Mesenchymal stem cell (in vitro differentiated cells and primary cell): ENCODE data around the gene CCDC92.
A peak's percentile ranks its signal among the peaks of the same experiment; 100 is the strongest.

Source experiments
- DNase-seq: peaks from one replicate; pipeline ENCODE4 v3.0.0-alpha.2; 2013
- H2AFZ ChIP-seq: one replicate; pipeline ENCODE4 v1.6.1; 2013; ENCODE audit warnings: low read depth, mild to moderate bottlenecking, control low read depth, inconsistent platforms, low read length, moderate library complexity
- H2AK5ac ChIP-seq: 2 replicates; pipeline ENCODE4 v1.6.1; 2013; ENCODE audit warnings: low read length, moderate library complexity, mild to moderate bottlenecking, inconsistent platforms; ENCODE audit not compliant: severe bottlenecking
- H2BK120ac ChIP-seq: one replicate; pipeline ENCODE4 v1.6.1; 2013; ENCODE audit warnings: low read depth, mild to moderate bottlenecking, inconsistent platforms, low read length, moderate library complexity
- H2BK12ac ChIP-seq, 2 experiments: one replicate each; pipeline ENCODE4 v1.6.1; 2013; ENCODE audit warnings: inconsistent platforms in 2 of 2, low read length in 2 of 2, mild to moderate bottlenecking in 2 of 2, moderate library complexity in 2 of 2, control low read depth in 1 of 2
- H2BK15ac ChIP-seq: one replicate; pipeline ENCODE4 v1.6.1; 2013; ENCODE audit warnings: mild to moderate bottlenecking, low read depth, inconsistent platforms; ENCODE audit not compliant: poor library complexity, severe bottlenecking
- H2BK5ac ChIP-seq: 2 replicates; pipeline ENCODE4 v1.6.1; 2013; ENCODE audit warnings: low read depth, mild to moderate bottlenecking, low read length, control low read depth, inconsistent platforms; ENCODE audit not compliant: poor library complexity, severe bottlenecking
- H3K14ac ChIP-seq, 2 experiments: one replicate each; pipeline ENCODE4 v1.6.1; 2013; ENCODE audit warnings: inconsistent platforms in 2 of 2, low read length in 2 of 2, control low read depth in 1 of 2, mild to moderate bottlenecking in 1 of 2, moderate library complexity in 1 of 2
- H3K18ac ChIP-seq, 2 experiments: one replicate each; pipeline ENCODE4 v1.6.1; 2013; ENCODE audit warnings: inconsistent platforms in 2 of 2, low read length in 2 of 2, control low read depth in 1 of 2, low read depth in 1 of 2, mild to moderate bottlenecking in 1 of 2
- H3K23ac ChIP-seq, 2 experiments: one replicate each; pipeline ENCODE4 v1.6.1; 2013; ENCODE audit warnings: inconsistent platforms in 2 of 2, low read length in 2 of 2, mild to moderate bottlenecking in 2 of 2, moderate library complexity in 2 of 2, control low read depth in 1 of 2
- H3K27ac ChIP-seq: 2 replicates; pipeline ENCODE4 v1.5.1; 2013; ENCODE audit warnings: mild to moderate bottlenecking, moderate library complexity, low read length, control low read depth, inconsistent platforms; ENCODE audit not compliant: poor library complexity, severe bottlenecking
- H3K27me3 ChIP-seq, 2 experiments: 2 replicates each; pipeline versions ENCODE4 v1.6.1 to v1.7.0; 2013; ENCODE audit warnings: low read length in 2 of 2, mild to moderate bottlenecking in 2 of 2, moderate library complexity in 2 of 2, control low read depth in 1 of 2, inconsistent platforms in 1 of 2; ENCODE audit not compliant: control insufficient read depth in 1 of 2, insufficient read depth in 1 of 2
- H3K36me3 ChIP-seq, 2 experiments: 2 replicates each; pipeline versions ENCODE4 v1.6.1 to v1.7.0; 2013; ENCODE audit warnings: low read length in 2 of 2, control low read depth in 1 of 2, inconsistent platforms in 1 of 2, low read depth in 1 of 2, mild to moderate bottlenecking in 1 of 2; ENCODE audit not compliant: insufficient read depth in 2 of 2, control insufficient read depth in 1 of 2
- H3K4ac ChIP-seq, 2 experiments: one replicate each; pipeline ENCODE4 v1.6.1; 2013; ENCODE audit warnings: inconsistent platforms in 2 of 2, low read length in 2 of 2, mild to moderate bottlenecking in 2 of 2, moderate library complexity in 2 of 2, control low read depth in 1 of 2, low read depth in 1 of 2
- H3K4me1 ChIP-seq: 2 replicates; pipeline ENCODE4 v1.6.1; 2013; ENCODE audit warnings: low read depth, low read length, control low read depth; ENCODE audit not compliant: control insufficient read depth, insufficient read depth
- H3K4me2 ChIP-seq: 2 replicates; pipeline ENCODE4 v1.6.1; 2013; ENCODE audit warnings: low read length, mild to moderate bottlenecking, inconsistent platforms; ENCODE audit not compliant: poor library complexity, severe bottlenecking
- H3K4me3 ChIP-seq, 2 experiments: 2 replicates each; pipeline versions ENCODE4 v1.5.1 to v1.7.0; 2013; ENCODE audit warnings: low read length in 2 of 2, mild to moderate bottlenecking in 2 of 2, control low read depth in 1 of 2, low read depth in 1 of 2; ENCODE audit not compliant: insufficient read depth in 1 of 2
- H3K79me1 ChIP-seq: replicated peaks from 2 replicates; pipeline ENCODE4 v1.6.1; 2013; ENCODE audit warnings: mild to moderate bottlenecking, control low read depth, low read length, inconsistent platforms; ENCODE audit not compliant: poor library complexity, severe bottlenecking
- H3K9ac ChIP-seq: 2 replicates; pipeline ENCODE4 v1.7.0; 2013; ENCODE audit warnings: mild to moderate bottlenecking, low read length, moderate library complexity
- H3K9me3 ChIP-seq: 2 replicates; pipeline ENCODE4 v1.7.0; 2013; ENCODE audit warnings: mild to moderate bottlenecking, low read length; ENCODE audit not compliant: control insufficient read depth
- H4K8ac ChIP-seq: one replicate; pipeline ENCODE4 v1.6.1; 2013; ENCODE audit warnings: inconsistent platforms, mild to moderate bottlenecking, low read length, moderate library complexity
- H4K91ac ChIP-seq: one replicate; pipeline ENCODE4 v1.6.1; 2013; ENCODE audit warnings: mild to moderate bottlenecking, low read length, inconsistent platforms
- WGBS: methylation state at CpG from one replicate; pipeline ENCODE4 v1.1.7; 2013; ENCODE audit warnings: mixed read lengths; 5-methylcytosine and 5-hydroxymethylcytosine counted together

The CCDC92 gene

GRCh38 chr12:123937707-123938591 is 34.7 kb downstream of the CCDC92 start:
- DNase-seq, result peak; percentile 17
- Histone ChIP-seq H2BK5ac (no peak overlapping the region), H3K36me3 (peaks cover 63 to 74% of the 10 kb centered on the region in 2 experiments), H3K79me1 (peaks cover 7% of the 10 kb centered on the region), H3K14ac (peak overlapping the region in 1 of 2 experiments; percentile 79), H4K8ac (no peak overlapping the region), H2AK5ac (peak overlapping the region; percentile 24), H3K18ac (peak overlapping the region in 1 of 2 experiments; percentile 88), H3K27ac (peak overlapping the region; percentile 34), H2AFZ (no peak overlapping the region), H3K9ac (no peak overlapping the region), H3K23ac (no peak overlapping the region), H2BK12ac (peak overlapping the region in 1 of 2 experiments; percentile 37), H3K4me2 (no peak overlapping the region), H3K4me1 (peaks cover 22% of the 10 kb centered on the region), H3K27me3 (no peaks in the 10 kb centered on the region), H3K4me3 (no peak overlapping the region), H2BK120ac (no peak overlapping the region), H4K91ac (no peak overlapping the region), H2BK15ac (no peak overlapping the region), H3K9me3 (peaks cover 9% of the 10 kb centered on the region), H3K4ac (no peak overlapping the region)
- 79% methylated on average over 15 of the region's 16 CpGs for WGBS

- Histone ChIP-seq H3K9ac (no peak overlapping the region), H2BK15ac (no peak overlapping the region), H3K36me3 (peaks cover 62 to 66% of the 10 kb centered on the region in 2 experiments), H3K27me3 (no peaks in the 10 kb centered on the region), H4K91ac (no peak overlapping the region), H2AK5ac (no peak overlapping the region), H3K4ac (no peak overlapping the region), H4K8ac (no peak overlapping the region), H3K4me2 (no peak overlapping the region), H3K4me1 (peaks cover 18% of the 10 kb centered on the region), H3K79me1 (peaks cover 7% of the 10 kb centered on the region), H3K4me3 (no peak overlapping the region), H2BK5ac (no peak overlapping the region), H2AFZ (no peak overlapping the region), H3K14ac (no peak overlapping the region), H2BK120ac (no peak overlapping the region), H3K27ac (no peak overlapping the region), H3K18ac (no peak overlapping the region), H2BK12ac (no peak overlapping the region), H3K23ac (no peak overlapping the region), H3K9me3 (peaks cover 9% of the 10 kb centered on the region)
- 97% methylated on average over 46 of the region's 46 CpGs for WGBS
- no peak for DNase-seq
Measured at GRCh38 chr12:123936956-123937706, 35.5 kb downstream of the CCDC92 start.

DNA sequence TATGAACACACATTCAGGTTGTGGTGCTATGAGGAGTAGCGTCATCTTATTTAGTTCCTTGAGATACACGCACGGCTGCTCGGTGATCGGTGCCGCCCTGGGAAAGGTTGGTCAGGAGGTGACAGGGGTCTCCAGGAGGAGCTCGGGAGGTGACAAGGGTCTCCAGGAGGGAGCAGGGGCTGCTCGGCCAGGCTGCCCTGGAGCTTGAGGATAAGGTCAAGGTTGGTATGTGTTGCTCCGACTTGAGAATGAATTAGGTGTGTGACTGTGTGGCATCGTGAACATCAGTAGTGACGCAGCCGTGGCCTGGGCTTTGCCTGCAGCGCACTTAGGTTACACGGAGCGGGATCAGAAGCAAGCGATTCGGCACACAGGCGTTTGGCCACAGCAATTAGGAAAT is 36.2 kb downstream of the CCDC92 start:
- H2BK5ac ChIP-seq, result no peak overlapping the region
- no peak overlapping the region for H2BK120ac ChIP-seq
- H3K9me3 ChIP-seq, result peaks cover 3% of the 10 kb centered on the region
- H3K14ac ChIP-seq, result no peak overlapping the region
- no peak overlapping the region for H2AK5ac ChIP-seq
- DNase-seq, result no peak
- no peak overlapping the region for H3K9ac ChIP-seq
- H2AFZ ChIP-seq, result no peak overlapping the region
- no peak overlapping the region for H3K18ac ChIP-seq
- peaks cover 55 to 60% of the 10 kb centered on the region in 2 experiments for H3K36me3 ChIP-seq
- H3K23ac ChIP-seq, result no peak overlapping the region
- H3K79me1 ChIP-seq, result peaks cover 7% of the 10 kb centered on the region
- no peak overlapping the region for H2BK12ac ChIP-seq
- WGBS, result 96% methylated on average over 18 of the region's 18 CpGs
- H3K4me3 ChIP-seq, result no peak overlapping the region
- H3K27ac ChIP-seq, result no peak overlapping the region
- H3K4me1 ChIP-seq, result peaks cover 15% of the 10 kb centered on the region
- no peak overlapping the region for H4K91ac ChIP-seq
- H2BK15ac ChIP-seq, result no peak overlapping the region
- no peak overlapping the region for H3K4me2 ChIP-seq
- no peak overlapping the region for H3K4ac ChIP-seq
- no peaks in the 10 kb centered on the region for H3K27me3 ChIP-seq
- H4K8ac ChIP-seq, result no peak overlapping the region

- Histone ChIP-seq H3K18ac (no peak overlapping the region), H2AK5ac (no peak overlapping the region), H2BK12ac (no peak overlapping the region), H3K9ac (no peak overlapping the region), H4K91ac (no peak overlapping the region), H3K4me2 (no peak overlapping the region), H3K14ac (no peak overlapping the region), H4K8ac (no peak overlapping the region), H3K4ac (no peak overlapping the region), H3K79me1 (peaks cover 4% of the 10 kb centered on the region), H2BK120ac (no peak overlapping the region), H3K36me3 (peaks cover 50 to 55% of the 10 kb centered on the region in 2 experiments), H2AFZ (no peak overlapping the region), H3K27me3 (no peaks in the 10 kb centered on the region), H2BK15ac (no peak overlapping the region), H3K9me3 (no peaks in the 10 kb centered on the region), H2BK5ac (no peak overlapping the region), H3K4me3 (peak overlapping the region in 1 of 2 experiments; percentile 11), H3K27ac (no peak overlapping the region), H3K4me1 (peaks cover 15% of the 10 kb centered on the region), H3K23ac (no peak overlapping the region)
- WGBS, result 81% methylated on average over 5 of the region's 7 CpGs
- no peak for DNase-seq
Measured at GRCh38 chr12:123935956-123936355, 36.7 kb downstream of the CCDC92 start.
